Esophagus squamous epithelium (tissue), 5 donors: Measurements from ENCODE around the gene USP10. TPM values are rescaled to one million over a fixed set of nuclear protein-coding genes. Genes with fewer than 3 reads are reported as not detected.
A peak's percentile ranks its signal among the peaks of the same experiment; 100 is the strongest.

Experiments
- DNase-seq: peaks from one replicate; lab custom pipeline; 2025; lab: John Stamatoyannopoulos, UW
- H3K27ac ChIP-seq, 4 donors: fragments of 200-600 bp; sonication (generic); one replicate each; pipeline ENCODE4 v1.5.1; 2016 to 2019; ENCODE audit warnings: mild to moderate bottlenecking in 1 of 4
- H3K27me3 ChIP-seq, 4 donors: fragments of 200-600 bp; sonication (generic); 1 replicate in 3 of 4; 2 replicates in 1 of 4; pipeline versions ENCODE4 v1.5.1 to v1.6.0; 2017 to 2021; ENCODE audit warnings: antibody characterized with exemption in 1 of 4
- H3K36me3 ChIP-seq, 3 donors: fragments of 200-600 bp; sonication (generic); one replicate each; pipeline ENCODE4 v1.5.1; 2016 to 2019
- H3K4me1 ChIP-seq, 3 donors: fragments of 200-600 bp; sonication (generic); one replicate each; pipeline ENCODE4 v1.5.1; 2017 to 2019
- H3K4me3 ChIP-seq, 4 donors: fragments of 200-600 bp; sonication (generic); 1 replicate in 3 of 4; 2 replicates in 1 of 4; pipeline ENCODE4 v1.5.1; 2016 to 2019; ENCODE audit warnings: mild to moderate bottlenecking in 2 of 4, moderate library complexity in 1 of 4
- H3K9me3 ChIP-seq, 3 donors: fragments of 200-600 bp; sonication (generic); one replicate each; pipeline ENCODE4 v1.5.1; 2016 to 2019
- CTCF ChIP-seq, 6 experiments: fragments of 450-650 bp in 4 of 6; fragments of 200-600 bp in 2 of 6; sonication (generic) in 2 of 6; IDR thresholded peaks; one replicate each; pipeline ENCODE4 v1.5.1; 2016 to 2019; ENCODE audit warnings: antibody characterized with exemption in 6 of 6, mild to moderate bottlenecking in 4 of 6, moderate library complexity in 4 of 6
- POLR2A ChIP-seq, 4 donors: fragments of 450-650 bp; IDR thresholded peaks; one replicate each; pipeline ENCODE4 v1.6.1; 2017; ENCODE audit warnings: antibody characterized with exemption in 4 of 4, mild to moderate bottlenecking in 4 of 4, moderate library complexity in 3 of 4
- WGBS, 2 donors: methylation state at CpG; one replicate each; pipeline ENCODE4 v1.1.5; 2018; 5-methylcytosine and 5-hydroxymethylcytosine counted together
- intact Hi-C: fragments of 100-400 bp; cut with DNase I; formaldehyde crosslinking; loops from one replicate; pipeline ENCODE4 v1.15.0; 2022
- total RNA-seq, 4 donors: library from RNA; depleted of rRNA; stranded (reverse); fragments of >200 nt; gene quantifications; one replicate each; pipeline ENCODE4 v1.1.0, GENCODE V29; 2016
- donor health status: DM: yes; HTN: yes; CAD: no.

The USP10 gene
- total RNA-seq, 4 donors from 2014 or later, result 44.7 to 71.5 (median 56.0) TPM

GRCh38 chr16:84808826-84809225 is 109.0 kb downstream of the USP10 start:
- H3K27me3 ChIP-seq, result peaks cover 0 to 8% (median 0%) of the 10 kb centered on the region in 4 donors
- WGBS, 2 donors, result 69 to 76% methylated on average over 5 to 7 of the region's 8 CpGs
- no peaks in the 10 kb centered on the region for H3K9me3 ChIP-seq
- H3K4me3 ChIP-seq, result no peak overlapping the region
- TF ChIP-seq POLR2A (IDR thresholded peaks at IDR 0.05) (no peak), CTCF (IDR thresholded peaks at IDR 0.05) (no peak)
- intact Hi-C loops, result no loop called here
- no peak for DNase-seq
- H3K36me3 ChIP-seq, result no peaks in the 10 kb centered on the region
- no peak overlapping the region for H3K27ac ChIP-seq
- H3K4me1 ChIP-seq, result peaks cover 4 to 18% (median 15%) of the 10 kb centered on the region in 3 donors

DNA sequence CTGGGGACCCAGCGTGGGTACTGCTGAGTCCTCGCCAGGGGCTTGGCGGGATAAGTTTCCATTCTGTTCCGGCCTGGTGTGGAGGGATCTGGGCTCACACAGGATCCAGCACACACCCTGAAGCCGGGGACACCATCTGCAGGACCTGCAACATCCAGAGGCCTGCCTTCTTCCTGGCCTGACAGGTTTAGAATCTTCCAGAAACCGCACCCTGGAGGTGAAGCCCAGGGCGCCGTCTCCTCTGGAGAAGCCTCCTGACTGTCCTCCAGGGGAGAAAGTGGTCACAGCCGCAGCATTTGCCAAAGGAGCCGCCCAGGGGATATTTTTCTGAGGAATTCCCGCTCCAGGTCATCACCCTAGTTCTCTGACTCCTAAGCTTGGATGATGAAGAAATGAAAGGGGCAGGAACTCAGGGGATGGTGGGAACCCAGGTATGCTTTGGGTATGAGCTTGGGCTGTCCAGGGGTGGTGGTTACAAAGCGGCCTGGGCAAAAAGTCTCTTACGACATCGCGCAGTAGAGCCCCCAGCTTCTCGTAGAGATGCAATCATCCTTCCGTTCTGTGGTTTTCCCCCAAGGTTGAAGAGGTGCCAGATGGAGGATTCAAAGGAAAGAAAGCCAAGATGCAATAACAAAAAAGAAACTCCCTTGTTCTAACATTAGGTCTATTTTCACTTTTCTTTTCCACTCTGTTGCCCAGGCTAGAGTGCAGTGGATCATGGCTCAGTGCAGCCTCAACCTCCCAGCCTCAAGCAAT is 110.9 kb downstream of the USP10 start:
- H3K9me3 ChIP-seq, result no peaks in the 10 kb centered on the region
- no peak for TF ChIP-seq CTCF (IDR thresholded peaks at IDR 0.05)
- no peak for TF ChIP-seq POLR2A (IDR thresholded peaks at IDR 0.05)
- intact Hi-C loops, result no loop called here
- H3K27me3 ChIP-seq, result peaks cover 0 to 21% (median 0%) of the 10 kb centered on the region in 4 donors
- DNase-seq, result no peak
- H3K36me3 ChIP-seq, result no peaks in the 10 kb centered on the region
- 31 to 48% methylated on average over 11 to 13 of the region's 17 CpGs for WGBS, 2 donors
- H3K4me1 ChIP-seq, result peaks cover 4 to 18% (median 15%) of the 10 kb centered on the region in 3 donors
- peak overlapping the region in 1 of 4 donors; percentile 70 for H3K27ac ChIP-seq
- H3K4me3 ChIP-seq, result no peak overlapping the region

- Histone ChIP-seq H3K27ac (peak overlapping the region in 1 of 4 donors; percentile 70), H3K27me3 (peaks cover 0 to 25% (median 0%) of the 10 kb centered on the region in 4 donors), H3K4me1 (peaks cover 4 to 13% (median 9%) of the 10 kb centered on the region in 3 donors), H3K4me3 (no peak overlapping the region), H3K9me3 (no peaks in the 10 kb centered on the region), H3K36me3 (no peaks in the 10 kb centered on the region)
- TF ChIP-seq POLR2A (IDR thresholded peaks at IDR 0.05) (no peak), CTCF (IDR thresholded peaks at IDR 0.05) (no peak)
- 95 to 100% methylated on average over 2 of the region's 2 CpGs for WGBS, 2 donors
- DNase-seq, result no peak
- intact Hi-C loops, result no loop called here
Measured at GRCh38 chr16:84811529-84811928, 111.7 kb downstream of the USP10 start.

GRCh38 chr16:84813141-84813934 is 113.5 kb downstream of the USP10 start:
- DNase-seq, result no peak
- 64 to 71% methylated on average over 9 to 13 of the region's 15 CpGs for WGBS, 2 donors
- Histone ChIP-seq H3K4me3 (no peak overlapping the region), H3K36me3 (no peaks in the 10 kb centered on the region), H3K27ac (no peak overlapping the region), H3K4me1 (peaks cover 4 to 8% (median 7%) of the 10 kb centered on the region in 3 donors), H3K27me3 (peaks cover 0 to 28% (median 0%) of the 10 kb centered on the region in 4 donors), H3K9me3 (no peaks in the 10 kb centered on the region)
- TF ChIP-seq CTCF (IDR thresholded peaks at IDR 0.05), result no peak
- intact Hi-C loops, result no loop called here

GRCh38 chr16:84815462-84815861 is 115.7 kb downstream of the USP10 start:
- Histone ChIP-seq H3K27ac (no peak overlapping the region), H3K27me3 (peaks cover 0 to 42% (median 0%) of the 10 kb centered on the region in 4 donors), H3K9me3 (no peaks in the 10 kb centered on the region), H3K36me3 (no peaks in the 10 kb centered on the region), H3K4me3 (no peak overlapping the region), H3K4me1 (peaks cover 15 to 25% (median 17%) of the 10 kb centered on the region in 3 donors)
- intact Hi-C loops, result no loop called here
- 33 to 38% methylated on average over 2 to 4 of the region's 7 CpGs for WGBS, 2 donors
- DNase-seq, result no peak
- no peak for TF ChIP-seq POLR2A (IDR thresholded peaks at IDR 0.05)
